Hepatocyte (in vitro differentiated cells): ENCODE data around the gene WTAP.

Experiments
- EZH2phosphoT487 ChIP-seq: fragments of 200-600 bp; sonication (generic); IDR thresholded peaks from one replicate; pipeline ENCODE4 v1.6.1; 2018; ENCODE audit warnings: antibody characterized with exemption, mild to moderate bottlenecking, low read depth, moderate library complexity; ENCODE audit not compliant: unreplicated experiment, severe bottlenecking
- TF ChIP-seq, protein P1 (sequence below): fragments of 200-600 bp; sonication (generic); IDR thresholded peaks from 2 replicates; pipeline ENCODE4 v1.5.1; 2016; ENCODE audit warnings: antibody characterized with exemption, mild to moderate bottlenecking; ENCODE audit not compliant: poor library complexity

DNA sequence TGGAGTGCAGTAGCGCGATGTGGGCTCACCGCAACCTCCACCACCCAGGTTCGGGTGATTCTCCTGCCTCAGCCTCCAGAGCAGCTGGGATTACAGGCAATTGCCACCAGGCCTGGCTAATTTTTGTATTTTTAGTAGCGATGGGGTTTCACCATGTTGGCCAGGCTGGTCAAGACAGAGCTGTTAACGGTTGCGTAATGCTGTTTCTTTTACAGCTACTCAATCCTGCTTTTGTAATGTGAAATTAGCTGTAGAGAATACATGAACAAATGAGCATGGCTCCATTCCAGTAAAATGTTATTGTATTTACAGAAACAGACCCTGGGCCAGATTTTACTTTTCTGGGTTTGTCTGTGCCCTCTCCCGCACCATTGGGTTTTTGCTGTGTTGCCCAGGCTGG, 74.6 kb downstream of the WTAP start:
- TF ChIP-seq, protein P1, sequence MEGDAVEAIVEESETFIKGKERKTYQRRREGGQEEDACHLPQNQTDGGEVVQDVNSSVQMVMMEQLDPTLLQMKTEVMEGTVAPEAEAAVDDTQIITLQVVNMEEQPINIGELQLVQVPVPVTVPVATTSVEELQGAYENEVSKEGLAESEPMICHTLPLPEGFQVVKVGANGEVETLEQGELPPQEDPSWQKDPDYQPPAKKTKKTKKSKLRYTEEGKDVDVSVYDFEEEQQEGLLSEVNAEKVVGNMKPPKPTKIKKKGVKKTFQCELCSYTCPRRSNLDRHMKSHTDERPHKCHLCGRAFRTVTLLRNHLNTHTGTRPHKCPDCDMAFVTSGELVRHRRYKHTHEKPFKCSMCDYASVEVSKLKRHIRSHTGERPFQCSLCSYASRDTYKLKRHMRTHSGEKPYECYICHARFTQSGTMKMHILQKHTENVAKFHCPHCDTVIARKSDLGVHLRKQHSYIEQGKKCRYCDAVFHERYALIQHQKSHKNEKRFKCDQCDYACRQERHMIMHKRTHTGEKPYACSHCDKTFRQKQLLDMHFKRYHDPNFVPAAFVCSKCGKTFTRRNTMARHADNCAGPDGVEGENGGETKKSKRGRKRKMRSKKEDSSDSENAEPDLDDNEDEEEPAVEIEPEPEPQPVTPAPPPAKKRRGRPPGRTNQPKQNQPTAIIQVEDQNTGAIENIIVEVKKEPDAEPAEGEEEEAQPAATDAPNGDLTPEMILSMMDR, result no peak
- TF ChIP-seq EZH2phosphoT487, result no peak
